HepG2 (cell line): ENCODE measurements around the gene IGF2BP1. TPM values are rescaled to one million over a fixed set of nuclear protein-coding genes. Genes with fewer than 3 reads are reported as not detected.

ENCODE experiments used
- ATAC-seq: fragments of 200-7000 bp; cut with Tn5 transposase; 3 replicates; pipeline ENCODE4 v1.9.1; 2020; ENCODE audit warnings: mild to moderate bottlenecking, moderate library complexity
- BruUV-seq: library from RNA; stranded (reverse); fragments of 400-500 nt; replicated peaks from 2 replicates; lab custom pipeline; 2021; lab: Mats Ljungman, UMichigan
- CTCF ChIA-PET: fragments of 300-600 bp; formaldehyde crosslinking; extraction: SDS; loops from one replicate; lab custom pipeline; 2021; ENCODE audit warnings: low total read pairs, inconsistent platforms, low intra/inter-chr PET ratio; lab: Yijun Ruan, JAX
- POLR2A ChIA-PET: fragments of 350-600 bp; sonication (Branson Sonifier 250); formaldehyde crosslinking; loops from one replicate; lab custom pipeline; 2020; ENCODE audit warnings: antibody characterized with exemption, inconsistent platforms; lab: Yijun Ruan, JAX
- DNase-seq: peaks from one replicate; pipeline ENCODE4 v3.0.0-alpha.2; 2015; ENCODE audit warnings: low spot score
- FAIRE-seq: peaks from 3 replicates; lab custom pipeline; 2011; peaks lifted over from hg19 to GRCh38; lab: Jason Lieb, UNC
- H2AFZ ChIP-seq: one replicate; pipeline ENCODE4 v1.6.1; 2011; ENCODE audit warnings: low read length, inconsistent platforms
- H3K27ac ChIP-seq: fragments of 300-600 bp; 3 replicates; pipeline ENCODE4 v1.8.0; 2011; ENCODE audit warnings: mixed run types, mild to moderate bottlenecking, mixed read lengths, low read length, inconsistent platforms; ENCODE audit not compliant: insufficient read depth; ENCODE audit errors: extremely low read length
- H3K27me3 ChIP-seq, 2 experiments: fragments of 200-600 bp in 1 of 2; 2 replicates in 1 of 2; 3 replicates in 1 of 2; pipeline versions ENCODE4 v1.6.0 to v1.8.0; 2011; ENCODE audit warnings: low read length in 2 of 2, mild to moderate bottlenecking in 2 of 2, moderate library complexity in 2 of 2, inconsistent platforms in 1 of 2; ENCODE audit not compliant: insufficient read depth in 2 of 2, control insufficient read depth in 1 of 2
- H3K36me3 ChIP-seq, 2 experiments: fragments of 200-600 bp in 1 of 2; replicated peaks in 1 of 2; 2 replicates in 1 of 2; 3 replicates in 1 of 2; pipeline versions ENCODE4 v1.5.1 to v1.8.0; 2011; ENCODE audit warnings: low read length in 2 of 2, inconsistent platforms in 1 of 2; ENCODE audit not compliant: insufficient read depth in 2 of 2, control insufficient read depth in 1 of 2
- H3K4me1 ChIP-seq: 2 replicates; pipeline ENCODE4 v1.5.1; 2012; ENCODE audit warnings: low read length, inconsistent platforms; ENCODE audit not compliant: insufficient read depth
- H3K4me2 ChIP-seq: 2 replicates; pipeline ENCODE4 v1.6.0; 2011; ENCODE audit warnings: low read depth, low read length, inconsistent platforms
- H3K4me3 ChIP-seq, 3 experiments: fragments of 200-600 bp in 1 of 3; sonication (generic), shearing (Covaris generic) in 1 of 3; replicated peaks in 1 of 3; 2 replicates each; pipeline ENCODE4 v1.5.1; 2011 to 2016; ENCODE audit warnings: low read length in 3 of 3, inconsistent platforms in 2 of 3, low read depth in 2 of 3, mild to moderate bottlenecking in 2 of 3, control low read depth in 1 of 3, mixed read lengths in 1 of 3; ENCODE audit not compliant: insufficient read depth in 1 of 3
- H3K79me2 ChIP-seq: one replicate; pipeline ENCODE4 v1.6.1; 2011; ENCODE audit warnings: low read length, inconsistent platforms; ENCODE audit not compliant: insufficient read depth
- H3K9ac ChIP-seq: 2 replicates; pipeline ENCODE4 v1.6.0; 2011; ENCODE audit warnings: mild to moderate bottlenecking, low read depth, low read length, inconsistent platforms; ENCODE audit not compliant: insufficient read depth
- H3K9me3 ChIP-seq: 2 replicates; pipeline ENCODE4 v1.5.1; 2012; ENCODE audit warnings: mild to moderate bottlenecking, low read length
- H4K20me1 ChIP-seq: 2 replicates; pipeline ENCODE4 v1.6.0; 2011; ENCODE audit warnings: inconsistent platforms, mild to moderate bottlenecking, low read length, moderate library complexity; ENCODE audit not compliant: insufficient read depth
- ATM ChIP-seq: fragments of 450-650 bp; IDR thresholded peaks from 2 replicates; pipeline ENCODE4 v1.7.1; 2017; ENCODE audit warnings: mild to moderate bottlenecking, borderline replicate concordance
- KMT2A ChIP-seq: sonication (generic); formaldehyde crosslinking; IDR thresholded peaks from 2 replicates; pipeline ENCODE4 v1.4.0; 2020; ENCODE audit warnings: missing genetic modification reagents
- MAFF ChIP-seq: IDR thresholded peaks from 2 replicates; pipeline ENCODE4 v1.6.1; 2011; ENCODE audit warnings: low read depth, low read length, improper control_type of control experiment
- RNF2 ChIP-seq: fragments of 450-650 bp; conservative IDR thresholded peaks from 2 replicates; pipeline ENCODE4 v1.6.1; 2016; ENCODE audit warnings: low read depth
- ZKSCAN1 ChIP-seq: fragments of 150-350 bp; IDR thresholded peaks from 2 replicates; pipeline ENCODE4 v1.6.1; 2014; ENCODE audit warnings: low read length
- ZNF318 ChIP-seq: sonication (generic); formaldehyde crosslinking; IDR thresholded peaks from 2 replicates; pipeline ENCODE4 v1.4.0; 2020; ENCODE audit warnings: mild to moderate bottlenecking, missing genetic modification reagents
- ZNF367 ChIP-seq: sonication (generic); formaldehyde crosslinking; IDR thresholded peaks from 2 replicates; pipeline ENCODE4 v1.4.0; 2020; ENCODE audit warnings: missing genetic modification reagents, borderline replicate concordance
- ZNF552 ChIP-seq: sonication (generic); formaldehyde crosslinking; IDR thresholded peaks from 2 replicates; pipeline ENCODE4 v1.9.0; 2022; ENCODE audit warnings: missing genetic modification reagents, mild to moderate bottlenecking, borderline replicate concordance
- ZNF766 ChIP-seq: sonication (generic); formaldehyde crosslinking; IDR thresholded peaks from 2 replicates; pipeline ENCODE4 v1.5.0; 2020; ENCODE audit warnings: missing genetic modification reagents, borderline replicate concordance
- ZNF878 ChIP-seq: sonication (generic); formaldehyde crosslinking; IDR thresholded peaks from 2 replicates; pipeline ENCODE4 v1.8.1; 2023; ENCODE audit warnings: mild to moderate bottlenecking, missing genetic modification reagents, moderate library complexity
- WGBS: methylation state at CpG from one replicate; pipeline ENCODE4 v1.1.6; 2017; ENCODE audit warnings: low lambda C conversion rate; 5-methylcytosine and 5-hydroxymethylcytosine counted together
- in situ Hi-C: cut with HindIII; loops from 2 replicates; pipeline ENCODE4 v1.10.0; 2017; ENCODE audit warnings: low pct_unique_long_range_greater_than_20kb; ENCODE audit not compliant: extremely low pct_ligation_motif_present
- intact Hi-C: fragments of 100-400 bp; cut with micrococcal nuclease; formaldehyde crosslinking; loops from one replicate; pipeline ENCODE4 v1.10.0; 2022; ENCODE audit not compliant: unreplicated experiment
- polyA plus RNA-seq, 8 experiments: library from polyadenylated mRNA; depleted of rRNA in 3 of 8; stranded (reverse) in 7 of 8; unstranded in 1 of 8; fragments of >200 nt; fragmentation: Illumina TruSeq in 4 of 8; extraction: Trizol in 4 of 8; gene quantifications; 2 replicates each; pipeline versions ENCODE4 v1.2.1 to v1.2.3, GENCODE V29; 2011 to 2016; ENCODE audit warnings: low read depth in 4 of 8, missing spikeins in 1 of 8, mixed read lengths in 1 of 8; ENCODE audit not compliant: insufficient read depth in 1 of 8
- total RNA-seq, 5 experiments: library from RNA; depleted of rRNA; stranded (reverse); fragments of >200 nt; fragmentation: Illumina TruSeq; extraction: Trizol; gene quantifications; 2 replicates each; pipeline ENCODE4 v1.2.3, GENCODE V29; 2016; ENCODE audit warnings: low read depth in 1 of 5

Gene IGF2BP1
- total and polyA plus RNA-seq, 2 of the 13 experiments (the other 11 are each of a cell fraction or from before 2014, with no cell fraction given): 29.7 to 75.1 TPM

GRCh38 chr17:49076573-49077384 lies 79.6 kb downstream of the IGF2BP1 start:
- no peak for ATAC-seq
- 65% methylated on average over 7 of the region's 7 CpGs for WGBS
- Histone ChIP-seq H3K9me3 (0 out of 2 replicates have a peak, but pooled peaks cover 9% of the 10 kb centered on the region), H3K4me2 (no peak overlapping the region), H3K36me3 (no peaks in the 10 kb centered on the region), H4K20me1 (no peaks in the 10 kb centered on the region), H3K27ac (no peak overlapping the region), H3K4me1 (peaks cover 52% of the 10 kb centered on the region), H2AFZ (no peak overlapping the region), H3K4me3 (no peak overlapping the region), H3K9ac (no peak overlapping the region), H3K27me3 (no peaks in the 10 kb centered on the region), H3K79me2 (no peaks in the 10 kb centered on the region)
- POLR2A ChIA-PET: interaction anchor here (4.5 kb wide), 1 partner anchor 8 kb away, joined by 23 read pairs; no protein-coding TSS in a partner anchor
- no peak for DNase-seq
- peak; percentile 15 for FAIRE-seq
- TF ChIP-seq ZNF766: no peak
- no peak for TF ChIP-seq KMT2A
- 0 out of 2 replicates have a peak, but pooled peaks have one; percentile 25 for TF ChIP-seq ZKSCAN1
- TF ChIP-seq MAFF: no peak
- BruUV-seq: no TSS peak
- in situ Hi-C loops: no loop called here
- intact Hi-C loops: no loop called here
- CTCF ChIA-PET: no interaction called here

DNA sequence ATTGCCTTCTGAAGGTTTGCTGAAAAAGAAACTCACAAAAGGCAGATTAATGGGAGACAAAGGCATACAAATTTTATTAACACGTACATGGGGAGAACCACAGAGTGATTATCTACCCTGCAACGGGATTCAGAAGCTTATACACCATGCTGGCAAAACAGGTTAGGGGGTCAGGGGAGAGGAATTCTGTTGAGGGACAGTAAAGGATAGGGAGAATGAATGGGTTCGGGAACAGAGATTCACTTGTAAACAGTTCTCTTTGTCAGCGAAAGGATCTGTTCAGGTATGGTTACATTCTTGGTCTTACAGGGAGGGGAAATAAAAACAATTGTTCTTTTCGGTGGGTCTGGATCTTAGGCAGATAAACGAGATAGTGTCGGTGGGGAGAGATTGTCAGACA lies 81.1 kb downstream of the IGF2BP1 start:
- no peak overlapping the region for H3K27ac ChIP-seq
- H3K27me3 ChIP-seq: no peaks in the 10 kb centered on the region
- BruUV-seq: no TSS peak
- H3K9ac ChIP-seq: no peak overlapping the region
- no peaks in the 10 kb centered on the region for H4K20me1 ChIP-seq
- H3K4me1 ChIP-seq: peaks cover 52% of the 10 kb centered on the region
- H3K79me2 ChIP-seq: no peaks in the 10 kb centered on the region
- FAIRE-seq: no peak
- no peaks in the 10 kb centered on the region for H3K36me3 ChIP-seq
- no peak overlapping the region for H2AFZ ChIP-seq
- ChIA-PET CTCF (no interaction called here), POLR2A (interaction anchor here (4.5 kb wide), 1 partner anchor 10 kb away, joined by 23 read pairs; no protein-coding TSS in a partner anchor)
- H3K4me2 ChIP-seq: no peak overlapping the region
- no peak overlapping the region for H3K4me3 ChIP-seq
- H3K9me3 ChIP-seq: 0 out of 2 replicates have a peak, but pooled peaks cover 9% of the 10 kb centered on the region
- no peak for DNase-seq
- 87% methylated on average over 7 of the region's 7 CpGs for WGBS
- intact Hi-C loops: no loop called here
- in situ Hi-C loops: no loop called here
- ATAC-seq: no peak
- TF ChIP-seq ZNF552 (CRISPR knock-in tag) (no peak), ZNF318 (CRISPR knock-in tag) (no peak), RNF2 (no peak), ZNF878 (no peak), ZNF367 (CRISPR knock-in tag) (no peak), ATM (no peak)
